Keratinocyte (primary cell): Measurements from ENCODE around the gene LDLRAD4. TPM values are rescaled to one million over a fixed set of nuclear protein-coding genes. Genes with fewer than 3 reads are reported as not detected.

Experiments
- DNase-seq: peaks from one replicate; pipeline ENCODE4 v3.0.0-alpha.2; 2011; ENCODE audit warnings: low read depth, missing footprints, low spot score
- FAIRE-seq: peaks from 2 replicates; lab custom pipeline; 2011; peaks lifted over from hg19 to GRCh38; lab: Jason Lieb, UNC
- H2AFZ ChIP-seq: 2 replicates; pipeline ENCODE4 v1.6.0; 2012; ENCODE audit warnings: low read length, control low read depth, inconsistent platforms; ENCODE audit not compliant: control insufficient read depth
- H3K27ac ChIP-seq: 2 replicates; pipeline ENCODE4 v1.5.1; 2011; ENCODE audit warnings: low read length; ENCODE audit not compliant: control insufficient read depth, insufficient read depth
- H3K27me3 ChIP-seq: 3 replicates; pipeline ENCODE4 v1.6.0; 2011; ENCODE audit warnings: low read length; ENCODE audit not compliant: control insufficient read depth, insufficient read depth; ENCODE audit errors: extremely low read depth
- H3K36me3 ChIP-seq, 2 experiments: 2 replicates in 1 of 2; 3 replicates in 1 of 2; pipeline ENCODE4 v1.5.1; 2011; ENCODE audit warnings: low read length in 2 of 2, mild to moderate bottlenecking in 1 of 2; ENCODE audit not compliant: control insufficient read depth in 2 of 2, insufficient read depth in 2 of 2; ENCODE audit errors: extremely low read depth in 1 of 2
- H3K4me1 ChIP-seq: 3 replicates; pipeline ENCODE4 v1.5.1; 2011; ENCODE audit warnings: low read length; ENCODE audit not compliant: control insufficient read depth, insufficient read depth; ENCODE audit errors: extremely low read depth
- H3K4me2 ChIP-seq: 3 replicates; pipeline ENCODE4 v1.6.0; 2011; ENCODE audit warnings: low read depth, low read length; ENCODE audit not compliant: control insufficient read depth, insufficient read depth; ENCODE audit errors: extremely low read depth
- H3K4me3 ChIP-seq, 3 experiments: fragments of 200-600 bp in 1 of 3; sonication (generic) in 1 of 3; 2 replicates in 2 of 3; 3 replicates in 1 of 3; pipeline ENCODE4 v1.5.1; 2011 to 2016; ENCODE audit warnings: low read length in 3 of 3, mild to moderate bottlenecking in 3 of 3, control low read depth in 2 of 3, inconsistent platforms in 1 of 3, low read depth in 1 of 3, mixed read lengths in 1 of 3, mixed run types in 1 of 3, moderate library complexity in 1 of 3; ENCODE audit not compliant: control insufficient read depth in 2 of 3, insufficient read depth in 2 of 3; ENCODE audit errors: extremely low read depth in 1 of 3
- H3K79me2 ChIP-seq: 2 replicates; pipeline ENCODE4 v1.6.0; 2012; ENCODE audit warnings: low read length; ENCODE audit not compliant: control insufficient read depth, insufficient read depth
- H3K9ac ChIP-seq: 3 replicates; pipeline ENCODE4 v1.6.0; 2011; ENCODE audit warnings: low read length; ENCODE audit not compliant: control insufficient read depth, insufficient read depth; ENCODE audit errors: extremely low read depth
- H3K9me1 ChIP-seq: 3 replicates; pipeline ENCODE4 v1.6.0; 2011; ENCODE audit warnings: low read length; ENCODE audit not compliant: control insufficient read depth, insufficient read depth; ENCODE audit errors: extremely low read depth
- H3K9me3 ChIP-seq: 2 replicates; pipeline ENCODE4 v1.5.1; 2012; ENCODE audit warnings: low read depth, low read length; ENCODE audit not compliant: control insufficient read depth
- H4K20me1 ChIP-seq: 3 replicates; pipeline ENCODE4 v1.6.0; 2011; ENCODE audit warnings: low read length; ENCODE audit not compliant: control insufficient read depth, insufficient read depth; ENCODE audit errors: extremely low read depth
- CTCF ChIP-seq, 3 experiments: IDR thresholded peaks in 1 of 3; conservative IDR thresholded peaks in 1 of 3; optimal IDR thresholded peaks in 1 of 3; 2 replicates in 2 of 3; 3 replicates in 1 of 3; pipeline versions ENCODE3 to v1.5.1; 2011; ENCODE audit warnings: low read length in 3 of 3, mild to moderate bottlenecking in 3 of 3, moderate library complexity in 2 of 3, control low read depth in 1 of 3, inconsistent platforms in 1 of 3; ENCODE audit not compliant: insufficient read depth in 2 of 3; ENCODE audit errors: extremely low read depth in 1 of 3
- EZH2 ChIP-seq: IDR thresholded peaks from one replicate; pipeline ENCODE4 v1.6.1; 2012; ENCODE audit warnings: inconsistent platforms, mild to moderate bottlenecking, low read length, moderate library complexity
- dilution Hi-C: fragments of 300-500 bp; cut with MboI; formaldehyde crosslinking; loops from one replicate; pipeline ENCODE4 v1.7.0; 2020; ENCODE audit warnings: low sequenced_read_pairs; ENCODE audit not compliant: extremely low pct_ligation_motif_present
- polyA plus RNA-seq, 5 experiments: library from polyadenylated mRNA; depleted of rRNA in 3 of 5; stranded (reverse) in 3 of 5; stranded (forward) in 1 of 5; unstranded in 1 of 5; fragments of >200 nt; gene quantifications; 1 replicate in 1 of 5; 2 replicates in 3 of 5; 3 replicates in 1 of 5; pipeline versions ENCODE4 v1.2.1 to v1.2.3, GENCODE V29; 2011 to 2012; ENCODE audit warnings: missing spikeins in 2 of 5, low read depth in 1 of 5, low replicate concordance in 1 of 5

Gene LDLRAD4
- polyA plus RNA-seq, 1 donor (not counting 4 experiments of a cell fraction or from before 2014, with no cell fraction given), result not detected

GRCh38 chr18:13447621-13448334 is 229.2 kb downstream of the LDLRAD4 start:
- FAIRE-seq (no peak), DNase-seq (no peak)
- H3K36me3 ChIP-seq, result no peaks in the 10 kb centered on the region
- no peaks in the 10 kb centered on the region for H3K79me2 ChIP-seq
- H3K27ac ChIP-seq, result no peak overlapping the region
- dilution Hi-C loops, result no loop called here
- H3K4me3 ChIP-seq, result no peak overlapping the region
- TF ChIP-seq EZH2 (no peak), CTCF (optimal IDR thresholded peaks at IDR 0.05 in 1 of 3, IDR thresholded peaks at IDR 0.05 in 1 of 3, conservative IDR thresholded peaks at IDR 0.05 in 1 of 3; ENCODE audit: extremely low read depth in 1 of 3, insufficient read depth in 2 of 3, low read length in 3 of 3) (no peak)
- no peaks in the 10 kb centered on the region for H4K20me1 ChIP-seq
- no peaks in the 10 kb centered on the region for H3K27me3 ChIP-seq
- no peaks in the 10 kb centered on the region for H3K4me1 ChIP-seq
- H2AFZ ChIP-seq, result no peak overlapping the region
- no peaks in the 10 kb centered on the region for H3K9me1 ChIP-seq
- no peak overlapping the region for H3K9ac ChIP-seq
- no peaks in the 10 kb centered on the region for H3K9me3 ChIP-seq
- H3K4me2 ChIP-seq, result no peak overlapping the region

- DNase-seq, result no peak
- Histone ChIP-seq H3K27ac (no peak overlapping the region), H3K9ac (no peak overlapping the region), H3K9me3 (no peaks in the 10 kb centered on the region), H3K27me3 (no peaks in the 10 kb centered on the region), H3K4me1 (no peaks in the 10 kb centered on the region), H3K4me3 (no peak overlapping the region), H3K9me1 (no peaks in the 10 kb centered on the region), H3K4me2 (no peak overlapping the region), H3K79me2 (no peaks in the 10 kb centered on the region), H3K36me3 (no peaks in the 10 kb centered on the region), H4K20me1 (no peaks in the 10 kb centered on the region), H2AFZ (no peak overlapping the region)
- dilution Hi-C loops, result no loop called here
- TF ChIP-seq EZH2 (no peak), CTCF (optimal IDR thresholded peaks at IDR 0.05 in 1 of 3, IDR thresholded peaks at IDR 0.05 in 1 of 3, conservative IDR thresholded peaks at IDR 0.05 in 1 of 3; ENCODE audit: extremely low read depth in 1 of 3, insufficient read depth in 2 of 3, low read length in 3 of 3) (no peak)
- no peak for FAIRE-seq
Observed at GRCh38 chr18:13448335-13448795, 229.8 kb downstream of the LDLRAD4 start.
